ENCODE measurements around the gene ZBTB7C. TPM values are rescaled to one million over a fixed set of nuclear protein-coding genes. Genes with fewer than 3 reads are reported as not detected.

ZBTB7C gene
- polyA plus RNA-seq, 1 donor (not counting 4 experiments of a cell fraction or from before 2014, with no cell fraction given): 0.58 TPM

GRCh38 chr18:48352051-48352755, 57.0 kb downstream of the ZBTB7C start:
- Histone ChIP-seq H3K9ac (ENCODE audit: control insufficient read depth, extremely low read depth, insufficient read depth, low read length) (no peak overlapping the region), H4K20me1 (ENCODE audit: control insufficient read depth, extremely low read depth, insufficient read depth, low read length) (no peaks in the 10 kb centered on the region), H3K4me3 (ENCODE audit: control insufficient read depth in 2 of 3, extremely low read depth in 1 of 3, insufficient read depth in 2 of 3, low read depth in 1 of 3, low read length in 3 of 3) (no peak overlapping the region), H3K9me1 (ENCODE audit: control insufficient read depth, extremely low read depth, insufficient read depth, low read length) (no peaks in the 10 kb centered on the region), H2AFZ (ENCODE audit: control insufficient read depth, low read length) (no peak overlapping the region), H3K4me1 (ENCODE audit: control insufficient read depth, extremely low read depth, insufficient read depth, low read length) (peaks cover 9% of the 10 kb centered on the region), H3K9me3 (ENCODE audit: control insufficient read depth, low read depth, low read length) (no peaks in the 10 kb centered on the region), H3K27ac (ENCODE audit: control insufficient read depth, insufficient read depth, low read length) (no peak overlapping the region), H3K4me2 (ENCODE audit: control insufficient read depth, extremely low read depth, insufficient read depth, low read depth, low read length) (no peak overlapping the region), H3K79me2 (ENCODE audit: control insufficient read depth, insufficient read depth, low read length) (no peaks in the 10 kb centered on the region), H3K27me3 (ENCODE audit: control insufficient read depth, extremely low read depth, insufficient read depth, low read length) (peaks cover 3% of the 10 kb centered on the region), H3K36me3 (ENCODE audit: control insufficient read depth in 2 of 2, extremely low read depth in 1 of 2, insufficient read depth in 2 of 2, low read length in 2 of 2) (no peaks in the 10 kb centered on the region)
- dilution Hi-C loops (cut with MboI; ENCODE audit: extremely low pct_ligation_motif_present, low sequenced_read_pairs): no loop called here
- no peak for TF ChIP-seq CTCF (optimal IDR thresholded peaks at IDR 0.05 in 1 of 3, IDR thresholded peaks at IDR 0.05 in 1 of 3, conservative IDR thresholded peaks at IDR 0.05 in 1 of 3; ENCODE audit: extremely low read depth in 1 of 3, insufficient read depth in 2 of 3, low read length in 3 of 3)
- no peak for TF ChIP-seq EZH2 (IDR thresholded peaks at IDR 0.05; ENCODE audit: low read length)
- DNase-seq (ENCODE audit: low read depth, low spot score) (no peak), FAIRE-seq (no peak)

GRCh38 chr18:48351216-48352050, 57.8 kb downstream of the ZBTB7C start:
- dilution Hi-C loops (cut with MboI; ENCODE audit: extremely low pct_ligation_motif_present, low sequenced_read_pairs): no loop called here
- no peaks in the 10 kb centered on the region for H3K9me3 ChIP-seq (ENCODE audit: control insufficient read depth, low read depth, low read length)
- H3K79me2 ChIP-seq (ENCODE audit: control insufficient read depth, insufficient read depth, low read length): no peaks in the 10 kb centered on the region
- H3K27ac ChIP-seq (ENCODE audit: control insufficient read depth, insufficient read depth, low read length): no peak overlapping the region
- no peak overlapping the region for H3K4me3 ChIP-seq (ENCODE audit: control insufficient read depth in 2 of 3, extremely low read depth in 1 of 3, insufficient read depth in 2 of 3, low read depth in 1 of 3, low read length in 3 of 3)
- FAIRE-seq: no peak
- no peaks in the 10 kb centered on the region for H3K9me1 ChIP-seq (ENCODE audit: control insufficient read depth, extremely low read depth, insufficient read depth, low read length)
- H3K9ac ChIP-seq (ENCODE audit: control insufficient read depth, extremely low read depth, insufficient read depth, low read length): no peak overlapping the region
- no peak overlapping the region for H2AFZ ChIP-seq (ENCODE audit: control insufficient read depth, low read length)
- H3K4me2 ChIP-seq (ENCODE audit: control insufficient read depth, extremely low read depth, insufficient read depth, low read depth, low read length): no peak overlapping the region
- no peaks in the 10 kb centered on the region for H3K36me3 ChIP-seq (ENCODE audit: control insufficient read depth in 2 of 2, extremely low read depth in 1 of 2, insufficient read depth in 2 of 2, low read length in 2 of 2)
- no peaks in the 10 kb centered on the region for H4K20me1 ChIP-seq (ENCODE audit: control insufficient read depth, extremely low read depth, insufficient read depth, low read length)
- H3K4me1 ChIP-seq (ENCODE audit: control insufficient read depth, extremely low read depth, insufficient read depth, low read length): peaks cover 2% of the 10 kb centered on the region
- H3K27me3 ChIP-seq (ENCODE audit: control insufficient read depth, extremely low read depth, insufficient read depth, low read length): peaks cover 3% of the 10 kb centered on the region
- DNase-seq (ENCODE audit: low read depth, low spot score): no peak
- TF ChIP-seq CTCF (optimal IDR thresholded peaks at IDR 0.05 in 1 of 3, IDR thresholded peaks at IDR 0.05 in 1 of 3, conservative IDR thresholded peaks at IDR 0.05 in 1 of 3; ENCODE audit: extremely low read depth in 1 of 3, insufficient read depth in 2 of 3, low read length in 3 of 3) (no peak), EZH2 (IDR thresholded peaks at IDR 0.05; ENCODE audit: low read length) (no peak)
